NK-92 (cell line): Measurements from ENCODE around the gene PRKAR1B.
"Not testable (repeated sequence)": the region's sequence is repeated elsewhere in the genome, so short reads cannot be mapped to it uniquely, and the experiment has no call there.

Source experiments
- DNase-seq: peaks from one replicate; lab custom pipeline; 2025; ENCODE audit not compliant: unreplicated experiment; lab: John Stamatoyannopoulos, UW

Gene PRKAR1B

GRCh38 chr7:628826-629225 is 98.3 kb downstream of the PRKAR1B start:
- DNase-seq = no peak

- no peak for DNase-seq
Measured at GRCh38 chr7:628402-628763, 98.7 kb downstream of the PRKAR1B start.

- no peak for DNase-seq
Measured at GRCh38 chr7:627661-628401, 99.2 kb downstream of the PRKAR1B start.

- DNase-seq = no peak
Measured at GRCh38 chr7:625376-625971, 101.6 kb downstream of the PRKAR1B start.

- no peak for DNase-seq
Measured at GRCh38 chr7:623464-623863, 103.6 kb downstream of the PRKAR1B start.

- DNase-seq = no peak
Measured at GRCh38 chr7:621572-622285, 105.4 kb downstream of the PRKAR1B start.

GRCh38 chr7:620885-621284 is 106.2 kb downstream of the PRKAR1B start:
- DNase-seq = no peak

GRCh38 chr7:620056-620455 is 107.0 kb downstream of the PRKAR1B start:
- no peak for DNase-seq

- no peak for DNase-seq
Measured at GRCh38 chr7:619368-619840, 107.7 kb downstream of the PRKAR1B start.

GRCh38 chr7:618539-619367 is 108.3 kb downstream of the PRKAR1B start:
- no peak for DNase-seq

- DNase-seq = no peak
Measured at GRCh38 chr7:617614-618538, 109.2 kb downstream of the PRKAR1B start.

GRCh38 chr7:613442-614140 is 113.5 kb downstream of the PRKAR1B start:
- DNase-seq = no peak

- not testable (repeated sequence) for DNase-seq
Measured at GRCh38 chr7:611837-612236, 115.2 kb downstream of the PRKAR1B start.

GRCh38 chr7:611281-611810 is 115.7 kb downstream of the PRKAR1B start:
- no peak for DNase-seq

- no peak for DNase-seq
Measured at GRCh38 chr7:610531-611280, 116.4 kb downstream of the PRKAR1B start.

GRCh38 chr7:610141-610530 is 116.9 kb downstream of the PRKAR1B start:
- no peak for DNase-seq

GRCh38 chr7:609365-609764 is 117.7 kb downstream of the PRKAR1B start:
- DNase-seq = no peak

- no peak for DNase-seq
Measured at GRCh38 chr7:608954-609353, 118.1 kb downstream of the PRKAR1B start.

GRCh38 chr7:608361-608760 is 118.7 kb downstream of the PRKAR1B start:
- DNase-seq = no peak
